ENCODE data around the gene MRPS23.

MRPS23 gene

DNA sequence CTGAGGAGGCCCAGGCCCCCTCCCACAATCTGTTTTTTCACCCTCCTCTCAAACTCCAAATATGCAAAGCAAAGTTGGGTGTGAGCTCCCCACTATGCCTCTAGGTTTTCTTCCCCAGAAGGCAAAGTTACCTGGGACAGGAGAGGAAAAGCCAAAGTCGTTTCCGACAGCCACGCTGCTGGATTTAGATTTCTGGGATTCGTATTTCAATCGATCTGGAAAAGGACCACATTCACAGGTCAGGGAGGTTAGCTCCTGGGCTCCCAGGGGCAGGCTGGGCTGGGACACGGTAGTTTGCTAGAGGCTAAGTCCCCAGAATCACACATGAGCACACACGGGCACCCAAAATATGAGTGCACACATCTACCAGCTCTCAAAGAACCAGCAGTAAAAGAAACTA lies 21.3 kb upstream of the MRPS23 start:
- H3K27ac ChIP-seq (ENCODE audit: low read depth, low read length, poor library complexity, severe bottlenecking): no peak overlapping the region
- H2AFZ ChIP-seq (ENCODE audit: low read length): no peak overlapping the region
- no peak overlapping the region for H3K4me2 ChIP-seq (ENCODE audit: low read length)
- H3K9ac ChIP-seq (ENCODE audit: low read length): no peak overlapping the region
- no peak overlapping the region for H3K4me3 ChIP-seq (ENCODE audit: low read depth, low read length, poor library complexity, severe bottlenecking)
- H3K27me3 ChIP-seq (ENCODE audit: insufficient read depth, low read length): peaks cover 19% of the 10 kb centered on the region
- no peak for TF ChIP-seq EZH2 (IDR thresholded peaks at IDR 0.05; ENCODE audit: borderline replicate concordance, low read length)
- TF ChIP-seq, protein P1, sequence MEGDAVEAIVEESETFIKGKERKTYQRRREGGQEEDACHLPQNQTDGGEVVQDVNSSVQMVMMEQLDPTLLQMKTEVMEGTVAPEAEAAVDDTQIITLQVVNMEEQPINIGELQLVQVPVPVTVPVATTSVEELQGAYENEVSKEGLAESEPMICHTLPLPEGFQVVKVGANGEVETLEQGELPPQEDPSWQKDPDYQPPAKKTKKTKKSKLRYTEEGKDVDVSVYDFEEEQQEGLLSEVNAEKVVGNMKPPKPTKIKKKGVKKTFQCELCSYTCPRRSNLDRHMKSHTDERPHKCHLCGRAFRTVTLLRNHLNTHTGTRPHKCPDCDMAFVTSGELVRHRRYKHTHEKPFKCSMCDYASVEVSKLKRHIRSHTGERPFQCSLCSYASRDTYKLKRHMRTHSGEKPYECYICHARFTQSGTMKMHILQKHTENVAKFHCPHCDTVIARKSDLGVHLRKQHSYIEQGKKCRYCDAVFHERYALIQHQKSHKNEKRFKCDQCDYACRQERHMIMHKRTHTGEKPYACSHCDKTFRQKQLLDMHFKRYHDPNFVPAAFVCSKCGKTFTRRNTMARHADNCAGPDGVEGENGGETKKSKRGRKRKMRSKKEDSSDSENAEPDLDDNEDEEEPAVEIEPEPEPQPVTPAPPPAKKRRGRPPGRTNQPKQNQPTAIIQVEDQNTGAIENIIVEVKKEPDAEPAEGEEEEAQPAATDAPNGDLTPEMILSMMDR (IDR thresholded peaks at IDR 0.05; ENCODE audit: low read length): no peak
- H3K4me1 ChIP-seq (ENCODE audit: insufficient read depth, low read length, severe bottlenecking): peaks cover 11% of the 10 kb centered on the region
- H3K79me2 ChIP-seq (ENCODE audit: insufficient read depth, low read length): no peaks in the 10 kb centered on the region
- H3K9me2 ChIP-seq (ENCODE audit: low read depth, low read length): no peaks in the 10 kb centered on the region
- no peaks in the 10 kb centered on the region for H3F3A ChIP-seq (ENCODE audit: insufficient read depth, low read length)
- H3K36me3 ChIP-seq (ENCODE audit: insufficient read depth, low read length): no peaks in the 10 kb centered on the region
- no peaks in the 10 kb centered on the region for H4K20me1 ChIP-seq (ENCODE audit: insufficient read depth, low read length)
- H3K9me3 ChIP-seq (ENCODE audit: low read length): no peaks in the 10 kb centered on the region

DNA sequence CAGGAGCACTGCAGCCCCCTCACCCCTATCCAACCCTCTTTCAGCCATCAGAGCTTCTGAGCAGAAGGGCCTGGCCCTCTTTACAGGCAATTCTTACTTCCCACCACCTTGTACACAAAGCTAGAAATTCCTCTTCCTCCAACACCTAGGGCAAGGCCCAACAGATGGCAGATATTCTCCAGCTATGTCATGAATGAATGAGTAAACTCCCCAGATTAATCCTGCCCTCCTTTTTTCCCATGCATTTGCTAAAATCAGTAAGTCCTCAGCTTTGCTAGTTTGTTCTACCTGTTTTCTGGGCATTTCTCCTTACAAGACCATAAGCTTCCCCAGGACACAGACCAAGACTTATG lies 20.4 kb upstream of the MRPS23 start:
- H3K9me3 ChIP-seq (ENCODE audit: low read length): no peaks in the 10 kb centered on the region
- H3K4me3 ChIP-seq (ENCODE audit: low read depth, low read length, poor library complexity, severe bottlenecking): no peak overlapping the region
- H2AFZ ChIP-seq (ENCODE audit: low read length): no peak overlapping the region
- H3K9me2 ChIP-seq (ENCODE audit: low read depth, low read length): no peaks in the 10 kb centered on the region
- peaks cover 19% of the 10 kb centered on the region for H3K27me3 ChIP-seq (ENCODE audit: insufficient read depth, low read length)
- H3K79me2 ChIP-seq (ENCODE audit: insufficient read depth, low read length): no peaks in the 10 kb centered on the region
- no peaks in the 10 kb centered on the region for H4K20me1 ChIP-seq (ENCODE audit: insufficient read depth, low read length)
- H3K36me3 ChIP-seq (ENCODE audit: insufficient read depth, low read length): no peaks in the 10 kb centered on the region
- H3K4me2 ChIP-seq (ENCODE audit: low read length): no peak overlapping the region
- H3F3A ChIP-seq (ENCODE audit: insufficient read depth, low read length): no peaks in the 10 kb centered on the region
- H3K4me1 ChIP-seq (ENCODE audit: insufficient read depth, low read length, severe bottlenecking): peaks cover 11% of the 10 kb centered on the region
- TF ChIP-seq, protein P1 (IDR thresholded peaks at IDR 0.05; ENCODE audit: low read length): no peak
- no peak for TF ChIP-seq EZH2 (IDR thresholded peaks at IDR 0.05; ENCODE audit: borderline replicate concordance, low read length)
- no peak overlapping the region for H3K27ac ChIP-seq (ENCODE audit: low read depth, low read length, poor library complexity, severe bottlenecking)
- H3K9ac ChIP-seq (ENCODE audit: low read length): no peak overlapping the region

DNA sequence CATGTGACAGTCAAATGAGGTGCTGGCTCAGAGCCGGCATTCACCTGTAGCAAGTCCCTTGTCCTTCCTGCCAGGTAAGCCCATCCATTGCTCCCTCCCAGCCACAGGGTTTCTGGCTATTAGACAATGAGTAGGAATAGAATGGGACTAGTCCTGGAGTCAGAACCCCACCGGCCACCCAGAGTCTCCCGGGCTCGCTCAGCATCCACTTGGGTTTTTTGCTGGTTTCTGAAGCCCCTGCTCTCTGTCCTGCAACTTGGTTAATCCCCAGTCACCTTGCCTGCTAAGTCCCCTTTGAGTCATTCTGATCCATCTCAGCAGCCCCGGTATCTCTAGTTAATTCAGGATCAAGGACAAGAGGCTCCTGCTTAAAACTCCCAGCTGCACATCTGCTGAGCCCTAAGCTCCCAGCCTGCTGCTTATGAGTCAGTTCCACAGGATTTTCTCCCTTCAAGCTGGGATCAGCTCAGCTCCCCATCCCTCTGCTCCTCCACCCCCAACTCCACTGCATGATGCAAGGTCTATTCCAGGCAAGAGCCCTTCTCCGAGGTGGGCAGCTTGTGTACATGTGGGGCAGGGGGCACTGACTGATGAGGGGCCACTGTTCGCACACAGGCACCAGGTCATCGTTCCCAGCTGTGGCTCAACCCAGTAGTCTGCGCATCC lies 19.9 kb upstream of the MRPS23 start:
- Histone ChIP-seq H3K4me3 (ENCODE audit: low read depth, low read length, poor library complexity, severe bottlenecking) (no peak overlapping the region), H3K4me2 (ENCODE audit: low read length) (no peak overlapping the region), H2AFZ (ENCODE audit: low read length) (no peak overlapping the region), H3K36me3 (ENCODE audit: insufficient read depth, low read length) (no peaks in the 10 kb centered on the region), H4K20me1 (ENCODE audit: insufficient read depth, low read length) (no peaks in the 10 kb centered on the region), H3K9me2 (ENCODE audit: low read depth, low read length) (no peaks in the 10 kb centered on the region), H3F3A (ENCODE audit: insufficient read depth, low read length) (no peaks in the 10 kb centered on the region), H3K4me1 (ENCODE audit: insufficient read depth, low read length, severe bottlenecking) (peaks cover 11% of the 10 kb centered on the region), H3K9ac (ENCODE audit: low read length) (no peak overlapping the region), H3K27me3 (ENCODE audit: insufficient read depth, low read length) (peaks cover 19% of the 10 kb centered on the region), H3K79me2 (ENCODE audit: insufficient read depth, low read length) (no peaks in the 10 kb centered on the region), H3K27ac (ENCODE audit: low read depth, low read length, poor library complexity, severe bottlenecking) (no peak overlapping the region), H3K9me3 (ENCODE audit: low read length) (no peaks in the 10 kb centered on the region)
- no peak for TF ChIP-seq EZH2 (IDR thresholded peaks at IDR 0.05; ENCODE audit: borderline replicate concordance, low read length)
- TF ChIP-seq, protein P1 (IDR thresholded peaks at IDR 0.05; ENCODE audit: low read length): no peak
